ENCODE results near the gene ZNF276. TPM values are rescaled to one million over a fixed set of nuclear protein-coding genes. Genes with fewer than 3 reads are reported as not detected.

Gene ZNF276
- total and polyA plus RNA-seq, 7 donors = 7.6 to 13.6 (median 11.5) TPM

DNA sequence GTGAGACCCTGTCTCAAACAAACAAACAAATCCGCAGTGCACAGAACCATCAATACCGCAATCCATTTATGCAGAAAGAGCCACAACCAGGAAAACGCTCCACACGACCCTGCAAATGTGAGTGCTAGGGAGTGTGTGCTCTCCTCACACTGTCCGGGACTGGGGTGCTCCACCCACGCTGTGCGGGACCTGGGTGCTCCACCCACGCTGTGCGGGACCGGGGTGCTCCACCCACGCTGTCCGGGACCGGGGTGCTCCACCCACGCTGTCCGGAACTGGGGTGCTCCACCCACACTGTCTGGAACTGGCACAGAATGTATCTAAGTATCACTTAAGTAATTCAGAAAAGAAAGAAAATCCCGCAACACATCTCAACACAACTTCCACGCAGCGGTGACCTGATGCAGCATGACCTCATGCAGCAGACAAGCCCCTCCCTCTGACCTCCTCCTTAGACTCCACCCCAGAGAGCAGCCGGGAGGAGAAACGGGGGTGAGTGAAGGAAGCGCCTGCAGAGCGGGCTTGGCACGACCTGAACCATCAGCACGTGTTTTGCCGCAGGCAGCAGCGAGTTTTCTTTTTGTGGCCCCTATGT lies 38.5 kb downstream of the ZNF276 start:
- Histone ChIP-seq H3K4me1 (no peaks in the 10 kb centered on the region), H3K4me3 (no peak overlapping the region), H3K36me3 (ENCODE audit: insufficient read depth in 1 of 2, low read depth in 1 of 2) (no peaks in the 10 kb centered on the region), H3K27me3 (ENCODE audit: insufficient read depth in 3 of 3, low read length in 2 of 3) (no peaks in the 10 kb centered on the region), H3K9me3 (no peaks in the 10 kb centered on the region), H3K27ac (no peak overlapping the region)
- no peak for TF ChIP-seq CTCF (IDR thresholded peaks at IDR 0.05)
- no peak for ATAC-seq
- intact Hi-C loops (cut with DNase I) = no loop called here
- whole genome bisulfite sequencing, 3 donors = 80 to 82% (median 81%) methylated on average over 26 of the region's 26 CpGs
- DNase-seq = no peak

DNA sequence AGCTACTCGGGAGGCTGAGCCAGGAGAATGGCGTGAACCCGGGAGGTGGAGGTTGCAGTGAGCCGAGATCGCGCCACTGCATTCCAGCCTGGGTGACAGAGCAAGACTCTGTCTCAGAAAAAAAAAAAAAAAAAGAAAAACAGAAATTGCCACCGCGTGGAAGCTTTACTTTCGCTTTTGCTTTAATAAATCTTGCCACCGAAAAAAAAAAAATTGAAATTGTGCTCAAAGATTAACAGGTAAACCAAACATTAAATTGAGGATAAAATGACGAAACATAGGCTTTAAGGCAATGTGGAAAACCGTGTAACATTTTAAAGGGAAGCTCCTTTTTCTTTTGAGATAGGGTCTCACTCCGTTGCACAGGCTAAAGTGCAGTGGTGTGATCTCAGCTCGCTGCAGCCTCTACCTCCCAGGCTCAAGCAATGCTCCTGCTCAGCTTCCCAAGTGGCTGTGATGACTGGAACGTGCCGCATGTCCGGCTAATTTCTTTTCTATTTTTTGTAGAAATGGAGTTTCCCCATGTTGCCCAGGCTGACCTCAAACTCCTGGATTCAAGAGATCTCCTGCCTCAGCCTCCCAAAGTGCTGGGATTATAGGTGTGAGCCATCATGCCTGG lies 40.1 kb downstream of the ZNF276 start:
- H3K36me3 ChIP-seq (ENCODE audit: insufficient read depth in 1 of 2, low read depth in 1 of 2) = no peaks in the 10 kb centered on the region
- ATAC-seq = no peak
- no peaks in the 10 kb centered on the region for H3K9me3 ChIP-seq
- H3K27ac ChIP-seq = no peak overlapping the region
- DNase-seq = no peak
- no peak for TF ChIP-seq CTCF (IDR thresholded peaks at IDR 0.05)
- intact Hi-C loops (cut with DNase I) = no loop called here
- no peaks in the 10 kb centered on the region for H3K4me1 ChIP-seq
- peak overlapping the region; percentile 11 for H3K4me3 ChIP-seq
- H3K27me3 ChIP-seq (ENCODE audit: insufficient read depth in 3 of 3, low read length in 2 of 3) = no peaks in the 10 kb centered on the region
- WGBS, 3 donors = 84 to 93% (median 89%) methylated on average over 16 to 17 of the region's 17 CpGs

DNA sequence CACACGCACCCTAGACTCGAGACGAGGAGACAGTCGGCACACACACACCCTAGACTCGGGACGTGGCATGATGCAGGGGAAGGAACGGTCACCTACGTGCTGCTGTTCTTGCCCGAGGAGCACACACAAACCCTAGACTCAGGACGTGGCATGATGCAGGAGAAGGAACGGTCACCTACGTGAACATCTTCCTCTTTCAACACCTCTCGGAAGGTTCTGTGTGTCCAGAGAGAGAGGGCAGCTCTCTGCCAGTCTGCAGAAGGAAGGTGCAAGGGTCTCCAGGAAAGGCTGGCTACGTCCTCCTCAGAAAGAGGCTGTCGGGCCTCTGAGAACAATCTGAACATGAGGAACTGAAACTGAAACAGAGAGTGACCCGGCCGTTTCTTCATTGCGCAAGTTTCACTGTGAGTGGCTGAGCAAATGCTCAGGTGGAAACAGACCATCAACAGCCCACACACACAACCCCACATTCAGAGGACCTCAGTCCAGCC lies 43.4 kb downstream of the ZNF276 start:
- H3K27ac ChIP-seq = no peak overlapping the region
- intact Hi-C loops (cut with DNase I) = no loop called here

GRCh38 chr16:89765292-89765830 lies 44.0 kb downstream of the ZNF276 start:
- Histone ChIP-seq H3K9me3 (no peaks in the 10 kb centered on the region), H3K27ac (no peak overlapping the region), H3K36me3 (ENCODE audit: insufficient read depth in 1 of 2, low read depth in 1 of 2) (no peaks in the 10 kb centered on the region), H3K27me3 (ENCODE audit: insufficient read depth in 3 of 3, low read length in 2 of 3) (no peaks in the 10 kb centered on the region), H3K4me3 (no peak overlapping the region), H3K4me1 (no peaks in the 10 kb centered on the region)
- ATAC-seq = no peak
- no peak for TF ChIP-seq CTCF (IDR thresholded peaks at IDR 0.05)
- 81 to 83% (median 83%) methylated on average over 9 to 10 of the region's 10 CpGs for WGBS, 3 donors
- intact Hi-C loops (cut with DNase I) = no loop called here
- no peak for DNase-seq

More for the DNA sequence above, 43.4 kb downstream of the ZNF276 start:
- Histone ChIP-seq H3K9me3 (no peaks in the 10 kb centered on the region), H3K36me3 (ENCODE audit: insufficient read depth in 1 of 2, low read depth in 1 of 2) (no peaks in the 10 kb centered on the region), H3K4me1 (no peaks in the 10 kb centered on the region), H3K27me3 (ENCODE audit: insufficient read depth in 3 of 3, low read length in 2 of 3) (no peaks in the 10 kb centered on the region), H3K4me3 (peak overlapping the region; percentile 19)
- ATAC-seq (no peak), DNase-seq (no peak)
- TF ChIP-seq CTCF (IDR thresholded peaks at IDR 0.05) = no peak
- 85 to 95% (median 91%) methylated on average over 18 of the region's 18 CpGs for WGBS, 3 donors

All from psoas muscle (tissue), 8 donors.